GM12864 (cell line): ENCODE measurements around the gene PLCB2.

Experiments
- DNase-seq: peaks from one replicate; pipeline ENCODE4 v3.0.0-alpha.2; 2011; ENCODE audit warnings: low read depth
- H3K4me3 ChIP-seq: 2 replicates; pipeline ENCODE4 v1.5.1; 2011; ENCODE audit warnings: mild to moderate bottlenecking, low read depth, low read length, control low read depth
- TF ChIP-seq, protein P1 (sequence below): IDR thresholded peaks from 2 replicates; pipeline ENCODE4 v1.5.1; 2011; ENCODE audit warnings: low read depth, mild to moderate bottlenecking, moderate library complexity, low read length, control low read depth, inconsistent platforms; ENCODE audit errors: missing control alignments

The PLCB2 gene

DNA sequence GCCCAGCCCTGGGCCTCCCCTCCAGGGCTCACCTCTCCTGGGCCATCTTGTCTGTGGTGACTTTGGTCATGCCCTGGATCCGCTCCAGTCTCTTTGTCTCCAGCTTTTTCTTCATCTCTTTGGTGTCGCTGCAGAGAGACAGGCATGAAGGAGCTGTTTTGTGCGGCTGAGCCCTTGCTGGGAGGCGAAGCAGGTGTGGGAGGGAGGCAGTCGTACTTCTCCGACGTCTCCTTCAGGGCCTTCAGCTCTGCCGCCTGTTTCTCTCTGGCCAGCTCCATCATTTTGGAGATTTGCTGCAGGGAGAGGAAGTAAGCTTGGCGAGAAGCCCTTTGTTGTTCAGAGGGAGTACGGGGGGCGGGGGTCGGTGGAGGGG lies 17.2 kb downstream of the PLCB2 start:
- TF ChIP-seq, protein P1, sequence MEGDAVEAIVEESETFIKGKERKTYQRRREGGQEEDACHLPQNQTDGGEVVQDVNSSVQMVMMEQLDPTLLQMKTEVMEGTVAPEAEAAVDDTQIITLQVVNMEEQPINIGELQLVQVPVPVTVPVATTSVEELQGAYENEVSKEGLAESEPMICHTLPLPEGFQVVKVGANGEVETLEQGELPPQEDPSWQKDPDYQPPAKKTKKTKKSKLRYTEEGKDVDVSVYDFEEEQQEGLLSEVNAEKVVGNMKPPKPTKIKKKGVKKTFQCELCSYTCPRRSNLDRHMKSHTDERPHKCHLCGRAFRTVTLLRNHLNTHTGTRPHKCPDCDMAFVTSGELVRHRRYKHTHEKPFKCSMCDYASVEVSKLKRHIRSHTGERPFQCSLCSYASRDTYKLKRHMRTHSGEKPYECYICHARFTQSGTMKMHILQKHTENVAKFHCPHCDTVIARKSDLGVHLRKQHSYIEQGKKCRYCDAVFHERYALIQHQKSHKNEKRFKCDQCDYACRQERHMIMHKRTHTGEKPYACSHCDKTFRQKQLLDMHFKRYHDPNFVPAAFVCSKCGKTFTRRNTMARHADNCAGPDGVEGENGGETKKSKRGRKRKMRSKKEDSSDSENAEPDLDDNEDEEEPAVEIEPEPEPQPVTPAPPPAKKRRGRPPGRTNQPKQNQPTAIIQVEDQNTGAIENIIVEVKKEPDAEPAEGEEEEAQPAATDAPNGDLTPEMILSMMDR: no peak
- DNase-seq: no peak
- H3K4me3 ChIP-seq: no peak overlapping the region

DNA sequence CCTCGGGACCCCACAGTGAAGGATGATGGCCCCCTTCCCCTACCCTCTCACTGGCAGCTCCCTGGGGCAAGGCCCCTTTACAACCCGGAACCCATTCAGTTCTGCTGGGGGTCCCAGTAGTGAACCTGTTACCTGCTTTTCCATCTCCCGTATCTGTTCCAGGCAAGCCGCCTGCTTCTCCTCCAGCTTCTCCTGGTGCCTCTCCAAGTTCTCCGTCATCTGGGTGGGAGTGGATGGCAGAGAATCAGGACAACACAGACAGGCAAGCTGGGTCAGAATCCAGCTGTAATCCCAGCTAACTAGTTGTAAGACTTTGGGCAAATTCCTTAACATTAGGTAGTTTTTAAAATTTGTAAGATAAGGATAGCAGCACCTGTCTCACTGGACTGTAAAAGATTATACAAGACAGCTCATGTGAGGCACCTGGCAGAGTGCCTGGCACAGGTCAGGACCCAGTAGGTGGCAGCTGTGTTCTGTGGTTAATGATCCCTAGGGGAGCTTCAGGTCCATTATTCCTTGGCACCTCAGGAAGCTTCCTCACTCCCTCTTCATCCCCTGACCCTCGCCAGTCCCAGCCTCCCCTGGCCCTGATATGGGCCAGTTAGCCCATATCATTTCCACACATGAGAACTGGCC lies 18.5 kb downstream of the PLCB2 start:
- no peak for DNase-seq
- TF ChIP-seq, protein P1: no peak
- H3K4me3 ChIP-seq: no peak overlapping the region

DNA sequence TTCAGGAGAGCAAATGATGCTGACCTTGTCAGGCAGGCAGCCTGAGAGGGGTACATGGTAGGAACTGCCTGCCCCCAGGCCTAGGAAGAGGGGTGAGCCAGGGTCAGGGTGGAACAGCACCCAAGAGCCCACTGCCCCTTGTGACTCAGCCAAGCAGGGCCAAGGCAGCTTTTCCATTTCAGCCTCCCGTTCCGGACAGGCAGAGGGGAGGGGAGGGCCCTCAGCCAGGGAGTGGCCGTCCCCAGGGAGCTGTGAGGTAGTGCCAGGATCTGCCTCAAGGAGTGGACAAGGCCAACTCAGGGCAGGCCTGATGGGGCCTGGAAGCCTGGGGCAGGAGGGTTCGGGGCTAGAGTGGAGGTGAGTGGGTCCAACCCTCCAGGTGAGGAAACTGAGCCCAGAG lies 19.8 kb downstream of the PLCB2 start:
- no peak overlapping the region for H3K4me3 ChIP-seq
- TF ChIP-seq, protein P1: no peak
- no peak for DNase-seq

DNA sequence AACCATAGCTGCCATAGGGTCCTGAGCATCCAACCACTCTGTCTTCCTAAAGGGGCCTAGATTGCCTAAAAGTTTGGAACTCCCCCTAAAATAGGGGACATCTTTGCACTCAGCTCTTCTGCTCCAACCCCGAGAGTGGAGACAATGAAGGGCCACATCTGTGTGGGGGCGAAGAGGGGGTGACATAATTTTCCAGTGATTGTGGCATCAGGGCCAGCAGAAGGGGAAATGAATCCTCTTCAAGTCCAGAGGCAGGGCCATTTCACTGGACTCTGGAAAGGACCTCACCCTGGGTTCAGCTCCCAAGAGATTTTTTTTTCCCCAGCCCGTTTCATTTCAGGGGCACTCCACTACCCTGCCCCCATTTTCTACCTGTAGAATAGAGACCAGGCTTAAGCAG lies 20.2 kb downstream of the PLCB2 start:
- DNase-seq: no peak
- TF ChIP-seq, protein P1: no peak
- H3K4me3 ChIP-seq: no peak overlapping the region

DNA sequence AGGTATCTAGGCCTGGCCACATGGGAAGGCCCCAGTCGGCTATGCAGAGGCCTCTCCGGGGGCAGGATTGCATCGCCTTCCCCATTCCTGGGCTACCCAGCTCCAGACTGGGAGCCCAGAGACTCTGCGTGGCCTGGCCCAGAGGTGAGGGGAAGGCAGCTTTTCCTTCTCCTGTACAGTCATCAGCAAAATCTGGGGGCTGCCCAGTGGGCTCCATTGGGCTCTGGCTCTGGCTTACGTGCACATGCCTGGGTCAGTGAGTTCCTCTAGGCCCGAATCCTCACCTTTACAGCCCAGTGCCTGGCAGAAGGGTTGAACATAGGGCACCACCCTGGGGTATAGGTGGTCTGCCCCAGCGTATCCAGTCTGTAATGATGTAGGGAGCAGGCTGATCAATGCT lies 20.9 kb downstream of the PLCB2 start:
- no peak overlapping the region for H3K4me3 ChIP-seq
- TF ChIP-seq, protein P1: no peak
- DNase-seq: no peak

DNA sequence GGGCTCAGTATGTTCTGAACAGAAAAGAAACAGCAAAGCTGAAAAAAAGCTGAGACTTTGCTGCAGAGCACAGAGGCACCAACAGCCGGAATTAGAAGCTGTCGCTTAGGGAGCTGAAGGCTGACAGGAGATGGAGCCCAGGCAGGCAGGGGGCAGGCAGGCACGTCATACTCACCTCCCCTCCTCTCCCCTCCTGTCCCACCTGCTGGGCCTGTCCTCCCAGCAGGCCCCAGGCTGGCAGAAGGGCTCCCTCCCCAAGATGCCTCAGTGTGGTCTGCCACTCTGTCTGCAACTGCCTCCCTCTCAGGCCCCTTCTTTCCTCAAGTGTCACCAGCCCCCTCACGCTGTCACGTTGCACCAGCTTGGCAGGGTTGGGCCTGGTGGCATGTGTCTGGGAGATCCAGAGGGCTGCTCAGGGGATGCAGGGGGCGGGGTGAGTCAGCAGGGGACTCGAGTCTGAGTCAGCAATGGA lies 21.6 kb downstream of the PLCB2 start:
- TF ChIP-seq, protein P1: no peak
- no peak overlapping the region for H3K4me3 ChIP-seq
- no peak for DNase-seq

DNA sequence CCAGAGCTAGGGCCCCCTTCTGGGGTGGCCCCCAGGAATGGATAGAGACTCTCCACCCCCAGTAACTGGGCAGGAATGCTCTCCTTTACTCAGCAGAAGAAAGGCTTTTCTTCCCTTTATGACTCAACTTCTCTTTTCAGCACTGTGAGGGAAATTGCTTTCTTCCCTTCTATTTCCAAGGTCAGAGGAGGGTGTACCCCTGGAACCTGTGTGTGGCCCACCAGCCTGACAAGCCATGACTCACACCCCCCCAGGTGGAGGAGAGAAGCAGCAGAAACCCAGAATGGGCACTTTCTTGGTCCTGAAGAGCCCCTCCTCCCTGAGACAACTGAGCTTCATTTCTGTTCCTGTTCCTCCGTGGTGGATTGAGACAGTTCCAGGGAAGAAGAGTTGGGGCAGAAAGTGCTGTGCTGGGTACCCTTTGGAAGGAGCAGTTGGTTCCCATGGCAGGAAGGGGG lies 22.2 kb downstream of the PLCB2 start:
- TF ChIP-seq, protein P1: no peak
- H3K4me3 ChIP-seq: no peak overlapping the region
- no peak for DNase-seq
